OCI-M1 (cell line): Measurements from ENCODE around the gene ERC1.

Experiments
- DNase-seq: peaks from one replicate; lab custom pipeline; 2025; lab: John Stamatoyannopoulos, UW

Gene ERC1

GRCh38 chr12:1539135-1539534, 548.1 kb downstream of the ERC1 start:
- DNase-seq = no peak

- DNase-seq = no peak
Observed at GRCh38 chr12:1540690-1541089, 549.7 kb downstream of the ERC1 start.

- peak; percentile 13 for DNase-seq
Observed at GRCh38 chr12:1542599-1542998, 551.6 kb downstream of the ERC1 start.

- peak; percentile 20 for DNase-seq
Observed at GRCh38 chr12:1544996-1545700, 554.1 kb downstream of the ERC1 start.
